IMR-90 (cell line): ENCODE results near the gene ANAPC5. TPM values are rescaled to one million over a fixed set of nuclear protein-coding genes. Genes with fewer than 3 reads are reported as not detected.

Experiments used
- ATAC-seq: fragments of 200-7000 bp; cut with Tn5 transposase; 2 replicates; pipeline ENCODE4 v1.9.1; 2020; ENCODE audit warnings: low read depth, mild to moderate bottlenecking, moderate library complexity
- BruUV-seq: library from RNA; stranded (reverse); fragments of 400-500 nt; replicated peaks from 2 replicates; lab custom pipeline; 2021; lab: Mats Ljungman, UMichigan
- CTCF ChIA-PET: fragments of 300-600 bp; formaldehyde crosslinking; extraction: SDS; loops from one replicate; lab custom pipeline; 2021; ENCODE audit warnings: antibody characterized with exemption; lab: Yijun Ruan, JAX
- POLR2A ChIA-PET: fragments of 300-600 bp; sonication (Branson Sonifier 250); formaldehyde crosslinking; loops from one replicate; lab custom pipeline; 2022; ENCODE audit warnings: antibody characterized with exemption; ENCODE audit not compliant: unreplicated experiment; lab: Charles Lee
- DNase-seq: peaks from one replicate; pipeline ENCODE4 v3.0.0; 2013
- H2AFZ ChIP-seq: replicated peaks from 2 replicates; pipeline ENCODE3; 2013; ENCODE audit warnings: low read length, mild to moderate bottlenecking; ENCODE audit not compliant: poor library complexity
- H2AK5ac ChIP-seq: 2 replicates; pipeline ENCODE4 v1.6.1; 2013; ENCODE audit warnings: low read depth, low read length, inconsistent platforms
- H2AK9ac ChIP-seq: replicated peaks from 2 replicates; pipeline ENCODE3; 2013; ENCODE audit warnings: mild to moderate bottlenecking, low read depth, low read length, moderate library complexity; ENCODE audit not compliant: poor library complexity
- H2BK120ac ChIP-seq: 2 replicates; pipeline ENCODE4 v1.6.1; 2013; ENCODE audit warnings: low read depth, low read length, inconsistent platforms
- H2BK15ac ChIP-seq: 3 replicates; pipeline ENCODE4 v1.6.1; 2013; ENCODE audit warnings: low read depth, low read length, inconsistent platforms
- H2BK20ac ChIP-seq: 2 replicates; pipeline ENCODE4 v1.6.1; 2013; ENCODE audit warnings: low read depth, mild to moderate bottlenecking, inconsistent platforms, low read length, moderate library complexity
- H2BK5ac ChIP-seq: 2 replicates; pipeline ENCODE4 v1.6.1; 2013; ENCODE audit warnings: mild to moderate bottlenecking, low read depth, low read length, inconsistent platforms; ENCODE audit not compliant: poor library complexity, severe bottlenecking
- H3K14ac ChIP-seq: replicated peaks from 2 replicates; pipeline ENCODE4 v1.6.1; 2013; ENCODE audit warnings: low read depth, low read length, inconsistent platforms
- H3K18ac ChIP-seq: 2 replicates; pipeline ENCODE4 v1.6.1; 2013; ENCODE audit warnings: low read depth, low read length, control low read depth
- H3K23ac ChIP-seq: 2 replicates; pipeline ENCODE4 v1.6.1; 2013; ENCODE audit warnings: low read depth, low read length, inconsistent platforms
- H3K27ac ChIP-seq: 2 replicates; pipeline ENCODE4 v1.5.1; 2013; ENCODE audit warnings: mild to moderate bottlenecking, control low read depth, low read length; ENCODE audit not compliant: insufficient read depth
- H3K27me3 ChIP-seq: 2 replicates; pipeline ENCODE4 v1.6.1; 2013; ENCODE audit warnings: low read length; ENCODE audit not compliant: control insufficient read depth, insufficient read depth
- H3K36me3 ChIP-seq: 2 replicates; pipeline ENCODE4 v1.6.1; 2013; ENCODE audit warnings: low read length, mixed read lengths; ENCODE audit not compliant: control insufficient read depth, insufficient read depth
- H3K4ac ChIP-seq: 2 replicates; pipeline ENCODE4 v1.6.1; 2013; ENCODE audit warnings: low read depth, low read length, inconsistent platforms
- H3K4me1 ChIP-seq: 2 replicates; pipeline ENCODE4 v1.6.1; 2013; ENCODE audit warnings: low read length, mixed read lengths; ENCODE audit not compliant: control insufficient read depth, insufficient read depth
- H3K4me2 ChIP-seq: 2 replicates; pipeline ENCODE4 v1.6.1; 2013; ENCODE audit warnings: low read depth, mild to moderate bottlenecking, control low read depth, low read length, moderate library complexity
- H3K4me3 ChIP-seq: 2 replicates; pipeline ENCODE4 v1.5.1; 2013; ENCODE audit warnings: low read depth, mild to moderate bottlenecking, control low read depth, low read length, moderate library complexity; ENCODE audit not compliant: insufficient read depth
- H3K56ac ChIP-seq: 2 replicates; pipeline ENCODE4 v1.6.1; 2013; ENCODE audit warnings: low read length, inconsistent platforms; ENCODE audit not compliant: insufficient read depth; ENCODE audit errors: extremely low read depth
- H3K79me1 ChIP-seq, 2 experiments: 2 replicates each; pipeline ENCODE4 v1.6.1; 2013; ENCODE audit warnings: low read length in 2 of 2, inconsistent platforms in 1 of 2, low read depth in 1 of 2
- H3K9ac ChIP-seq: 2 replicates; pipeline ENCODE4 v1.6.1; 2013; ENCODE audit warnings: low read depth, low read length, control low read depth
- H3K9me1 ChIP-seq: 2 replicates; pipeline ENCODE4 v1.6.1; 2013; ENCODE audit warnings: low read length, inconsistent platforms; ENCODE audit not compliant: insufficient read depth
- H3K9me3 ChIP-seq: 2 replicates; pipeline ENCODE4 v1.6.1; 2013; ENCODE audit warnings: low read length; ENCODE audit not compliant: control insufficient read depth, insufficient read depth
- H4K20me1 ChIP-seq: 2 replicates; pipeline ENCODE4 v1.6.1; 2013; ENCODE audit warnings: low read length, inconsistent platforms; ENCODE audit not compliant: insufficient read depth
- H4K5ac ChIP-seq: 2 replicates; pipeline ENCODE4 v1.6.1; 2013; ENCODE audit warnings: mild to moderate bottlenecking, low read depth, low read length, control low read depth
- H4K8ac ChIP-seq, 2 experiments: 2 replicates each; pipeline ENCODE4 v1.6.1; 2013; ENCODE audit warnings: low read depth in 2 of 2, low read length in 2 of 2, control low read depth in 1 of 2, inconsistent platforms in 1 of 2
- H4K91ac ChIP-seq: 2 replicates; pipeline ENCODE4 v1.6.1; 2013; ENCODE audit warnings: low read depth, low read length, inconsistent platforms; ENCODE audit not compliant: insufficient read depth
- CHD1 ChIP-seq: IDR thresholded peaks from 2 replicates; pipeline ENCODE4 v1.6.1; 2012; ENCODE audit warnings: low read depth, low read length, improper control_type of control experiment
- CTCF ChIP-seq: conservative IDR thresholded peaks from 2 replicates; pipeline ENCODE4 v1.5.1; 2012; ENCODE audit warnings: mild to moderate bottlenecking, low read depth, low read length, improper control_type of control experiment
- MAFK ChIP-seq: IDR thresholded peaks from 2 replicates; pipeline ENCODE4 v1.6.1; 2012; ENCODE audit warnings: low read depth, low read length, improper control_type of control experiment
- MAZ ChIP-seq: IDR thresholded peaks from 2 replicates; pipeline ENCODE4 v1.6.1; 2012; ENCODE audit warnings: low read depth, mild to moderate bottlenecking, low read length, improper control_type of control experiment, moderate library complexity, borderline replicate concordance
- MXI1 ChIP-seq: IDR thresholded peaks from 2 replicates; pipeline ENCODE4 v1.6.1; 2012; ENCODE audit warnings: low read depth, mild to moderate bottlenecking, low read length, moderate library complexity, borderline replicate concordance
- RCOR1 ChIP-seq: IDR thresholded peaks from 2 replicates; pipeline ENCODE4 v1.6.1; 2012; ENCODE audit warnings: mild to moderate bottlenecking, low read length, improper control_type of control experiment; ENCODE audit not compliant: insufficient replicate concordance
- WGBS, 2 experiments: methylation state at CpG; one replicate each; pipeline versions ENCODE4 v1.1.5 to v1.1.7; 2013; ENCODE audit warnings: missing lambda C conversion rate in 2 of 2; ENCODE audit not compliant: insufficient read length in 1 of 2; ENCODE audit errors: extremely low coverage in 2 of 2; 5-methylcytosine and 5-hydroxymethylcytosine counted together
- dilution Hi-C: fragments of 300-500 bp; cut with HindIII; formaldehyde crosslinking; loops from one replicate; pipeline ENCODE4 v1.14.3; 2018; ENCODE audit warnings: low sequenced_read_pairs; ENCODE audit not compliant: unreplicated experiment
- in situ Hi-C: fragments of 300-500 bp; cut with MboI; formaldehyde crosslinking; loops from 3 replicates; pipeline ENCODE4 v1.14.3; 2019; ENCODE audit warnings: low sequenced_read_pairs, inconsistent platforms, mixed read lengths
- intact Hi-C: fragments of 100-400 bp; cut with micrococcal nuclease; formaldehyde crosslinking; loops from 2 replicates; pipeline ENCODE4 v1.10.0; 2022
- polyA plus RNA-seq, 3 experiments: library from polyadenylated mRNA; depleted of rRNA; stranded (reverse); fragments of >200 nt; gene quantifications; 2 replicates each; pipeline ENCODE4 v1.2.3, GENCODE V29; 2012; ENCODE audit warnings: low replicate concordance in 1 of 3
- total RNA-seq: library from RNA; depleted of rRNA; stranded (reverse); fragments of >200 nt; gene quantifications from 2 replicates; pipeline ENCODE4 v1.2.3, GENCODE V29; 2012

The ANAPC5 gene
- total and polyA plus RNA-seq, 2 of the 4 experiments (the other 2 are of a cell fraction), result 157 to 211 TPM

GRCh38 chr12:121337416-121337815, 14.8 kb downstream of the ANAPC5 start:
- Histone ChIP-seq H2BK5ac (no peak overlapping the region), H3K9me1 (no peaks in the 10 kb centered on the region), H3K4me2 (no peak overlapping the region), H4K91ac (no peak overlapping the region), H3K18ac (no peak overlapping the region), H3K4ac (no peak overlapping the region), H3K14ac (no peak overlapping the region), H3K36me3 (peaks cover 33% of the 10 kb centered on the region), H2AFZ (no peak overlapping the region), H4K5ac (no peak overlapping the region), H4K8ac (no peak overlapping the region), H3K9me3 (no peaks in the 10 kb centered on the region), H3K9ac (no peak overlapping the region), H3K23ac (no peak overlapping the region), H3K79me1 (peaks cover 6 to 14% of the 10 kb centered on the region in 2 experiments; a peak in 3 of 4 replicates), H3K4me3 (no peak overlapping the region), H2BK20ac (no peak overlapping the region), H2AK9ac (no peak overlapping the region), H2BK120ac (no peak overlapping the region), H3K56ac (no peak overlapping the region), H4K20me1 (no peaks in the 10 kb centered on the region), H3K27me3 (no peaks in the 10 kb centered on the region), H2AK5ac (no peak overlapping the region), H2BK15ac (no peak overlapping the region), H3K4me1 (no peaks in the 10 kb centered on the region), H3K27ac (no peak overlapping the region)
- DNase-seq (no peak), ATAC-seq (no peak)
- no TSS peak for BruUV-seq
- 100% methylated on average over 1 of the region's 4 CpGs; no CpG with 5 or more reads in 1 of the 2 experiments for WGBS, 2 experiments
- intact Hi-C loops, result loop anchor here (5.0 kb wide), 1 partner anchor 90 kb away; no protein-coding TSS in a partner anchor
- POLR2A ChIA-PET, result interaction anchor here (0.6 kb wide), 1 partner anchor 22 kb away, joined by 3 read pairs; no protein-coding TSS in a partner anchor
- TF ChIP-seq MXI1 (no peak), MAFK (no peak), MAZ (no peak), CTCF (no peak), CHD1 (no peak), RCOR1 (no peak)
- dilution Hi-C loops, result no loop called here
- CTCF ChIA-PET, result interaction anchor here (2.0 kb wide), 1 partner anchor 106 kb away, joined by 7 read pairs; no protein-coding TSS in a partner anchor
- in situ Hi-C loops, result no loop called here
